A549 (cell line): Measurements from ENCODE around the gene SYT3.

ENCODE experiments used
- CHD4 ChIP-seq: fragments of 200-600 bp; sonication (generic); IDR thresholded peaks from 2 replicates; pipeline ENCODE4 v1.6.1; 2016; ENCODE audit warnings: antibody characterized with exemption, mild to moderate bottlenecking, borderline replicate concordance
- CTCF ChIP-seq: fragments of >200 bp; sonication (Bioruptor Twin); formaldehyde crosslinking; IDR thresholded peaks from 3 replicates; pipeline ENCODE4 v1.5.1; 2016
- HEYL ChIP-seq: fragments of 250-450 bp; sonication (Bioruptor Pico); IDR thresholded peaks from 2 replicates; pipeline ENCODE4 v1.8.0; 2021; ENCODE audit warnings: mild to moderate bottlenecking, moderate library complexity
- KDM5A ChIP-seq: fragments of 200-600 bp; sonication (generic); IDR thresholded peaks from 2 replicates; pipeline ENCODE4 v1.6.1; 2016; ENCODE audit warnings: antibody characterized with exemption, mild to moderate bottlenecking
- MAX ChIP-seq: IDR thresholded peaks from 2 replicates; pipeline ENCODE4 v1.6.1; 2012
- MYC ChIP-seq: IDR thresholded peaks from 2 replicates; pipeline ENCODE4 v1.6.1; 2012; ENCODE audit warnings: mild to moderate bottlenecking, inconsistent platforms, low read length, improper control_type of control experiment, borderline replicate concordance
- NPAS2 ChIP-seq: fragments of 250-450 bp; sonication (Bioruptor Pico); IDR thresholded peaks from 2 replicates; pipeline ENCODE4 v1.8.0; 2022; ENCODE audit warnings: mild to moderate bottlenecking, moderate library complexity, borderline replicate concordance
- POLR2A ChIP-seq: IDR thresholded peaks from 2 replicates; pipeline ENCODE4 v1.6.1; 2012; ENCODE audit warnings: mild to moderate bottlenecking, low read length
- REST ChIP-seq: fragments of 200-600 bp; sonication (generic); IDR thresholded peaks from 2 replicates; pipeline ENCODE4 v1.6.1; 2016; ENCODE audit warnings: antibody characterized with exemption, mild to moderate bottlenecking, moderate library complexity
- SREBF2 ChIP-seq: fragments of 450-650 bp; IDR thresholded peaks from 2 replicates; pipeline ENCODE4 v1.6.1; 2014; ENCODE audit warnings: mild to moderate bottlenecking, moderate library complexity
- TP53 ChIP-seq: fragments of 250-450 bp; sonication (Bioruptor Pico); IDR thresholded peaks from 2 replicates; pipeline ENCODE4 v1.5.0; 2021; ENCODE audit warnings: mild to moderate bottlenecking, moderate library complexity
- USF2 ChIP-seq: fragments of 450-650 bp; IDR thresholded peaks from 2 replicates; pipeline ENCODE4 v1.6.1; 2014; ENCODE audit warnings: antibody characterized with exemption
- ZNF302 ChIP-seq: fragments of 250-450 bp; sonication (Bioruptor Pico); IDR thresholded peaks from 2 replicates; pipeline ENCODE4 v1.9.0; 2021; ENCODE audit warnings: inconsistent platforms, mild to moderate bottlenecking, moderate library complexity

GRCh38 chr19:50679177-50680125 lies 39.8 kb upstream of the SYT3 start:
- TF ChIP-seq CHD4 (no peak), REST (no peak), USF2 (peak; percentile 14; the same call in 1 of the 2 replicates), SREBF2 (no peak), CTCF (no peak), POLR2A (no peak), ZNF302 (CRISPR knock-in tag) (no peak), TP53 (CRISPR knock-in tag) (no peak), KDM5A (no peak), MAX (peak; percentile 93), NPAS2 (no peak), HEYL (CRISPR knock-in tag) (no peak), MYC (no peak)
